Measurements from ENCODE around the gene BCAS3.

Gene BCAS3

GRCh38 chr17:61380836-61381525 lies 703.3 kb downstream of the BCAS3 start:
- no peak for DNase-seq

- DNase-seq = no peak
Measured at GRCh38 chr17:61381537-61381936, 703.9 kb downstream of the BCAS3 start.

GRCh38 chr17:61382796-61383688 lies 705.4 kb downstream of the BCAS3 start:
- DNase-seq = no peak

- DNase-seq = no peak
Measured at GRCh38 chr17:61383689-61384201, 706.1 kb downstream of the BCAS3 start.

- no peak for DNase-seq
Measured at GRCh38 chr17:61384354-61384691, 706.7 kb downstream of the BCAS3 start.

- DNase-seq = no peak
Measured at GRCh38 chr17:61384692-61385576, 707.3 kb downstream of the BCAS3 start.

- no peak for DNase-seq
Measured at GRCh38 chr17:61385577-61386236, 708.1 kb downstream of the BCAS3 start.

- no peak for DNase-seq
Measured at GRCh38 chr17:61386251-61386650, 708.6 kb downstream of the BCAS3 start.

- no peak for DNase-seq
Measured at GRCh38 chr17:61387011-61387410, 709.4 kb downstream of the BCAS3 start.

GRCh38 chr17:61387511-61388305 lies 710.1 kb downstream of the BCAS3 start:
- DNase-seq = no peak

- no peak for DNase-seq
Measured at GRCh38 chr17:61388561-61389356, 711.1 kb downstream of the BCAS3 start.

- DNase-seq = peak; percentile 69
Measured at GRCh38 chr17:61389670-61390478, 712.2 kb downstream of the BCAS3 start.

- DNase-seq = no peak
Measured at GRCh38 chr17:61390479-61390791, 712.8 kb downstream of the BCAS3 start.

GRCh38 chr17:61391595-61392291 lies 714.1 kb downstream of the BCAS3 start:
- no peak for DNase-seq

- DNase-seq = no peak
Measured at GRCh38 chr17:61392679-61393078, 715.0 kb downstream of the BCAS3 start.

- DNase-seq = peak; percentile 27
Measured at GRCh38 chr17:61393550-61393903, 715.9 kb downstream of the BCAS3 start.

GRCh38 chr17:61393904-61394629 lies 716.4 kb downstream of the BCAS3 start:
- DNase-seq = peak; percentile 1

GRCh38 chr17:61394630-61395408 lies 717.2 kb downstream of the BCAS3 start:
- peak; percentile 3 for DNase-seq
